Measurements from ENCODE around the gene ARHGEF16. TPM values are rescaled to one million over a fixed set of nuclear protein-coding genes. Genes with fewer than 3 reads are reported as not detected.

Gene ARHGEF16
- total RNA-seq, 6 donors from 2014 or later: 11.9 to 28.9 (median 13.4) TPM

DNA sequence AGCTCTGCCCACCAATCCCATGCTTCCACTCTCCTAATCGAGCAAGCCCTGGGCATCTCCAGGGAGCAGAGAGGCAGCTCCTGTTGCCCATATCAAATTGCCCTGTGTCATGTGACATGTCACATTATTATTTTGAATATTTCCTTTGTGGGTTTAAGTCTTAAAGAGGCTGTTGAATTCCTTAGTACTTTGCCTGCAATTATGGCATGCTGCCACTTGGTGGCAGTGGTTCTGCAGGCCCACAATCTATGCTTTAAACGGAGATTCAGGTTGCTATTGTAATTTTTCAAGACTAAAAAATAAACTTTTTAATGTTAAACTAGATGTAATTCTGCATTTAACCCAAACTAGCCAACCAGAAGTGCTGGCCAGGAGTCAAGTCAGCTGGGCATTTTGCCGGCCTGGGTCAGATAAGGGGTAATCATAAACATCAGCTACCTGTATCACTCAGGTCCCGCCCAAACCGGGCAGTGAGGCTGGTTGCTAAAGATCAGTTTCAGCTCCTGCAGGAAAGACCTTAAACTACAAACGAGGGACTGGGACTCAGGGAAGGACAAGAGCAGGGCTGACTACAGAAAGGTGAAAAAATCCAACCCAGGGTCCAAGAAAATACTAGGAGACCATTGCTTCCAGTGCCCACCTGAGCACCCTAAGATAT lies 37.3 kb upstream of the ARHGEF16 start:
- 92 to 95% methylated on average over 6 of the region's 6 CpGs for WGBS, 2 donors
- H3K27me3 ChIP-seq: no peaks in the 10 kb centered on the region
- no peak for TF ChIP-seq POLR2AphosphoS5 (IDR thresholded peaks at IDR 0.05)
- TF ChIP-seq, protein P1, sequence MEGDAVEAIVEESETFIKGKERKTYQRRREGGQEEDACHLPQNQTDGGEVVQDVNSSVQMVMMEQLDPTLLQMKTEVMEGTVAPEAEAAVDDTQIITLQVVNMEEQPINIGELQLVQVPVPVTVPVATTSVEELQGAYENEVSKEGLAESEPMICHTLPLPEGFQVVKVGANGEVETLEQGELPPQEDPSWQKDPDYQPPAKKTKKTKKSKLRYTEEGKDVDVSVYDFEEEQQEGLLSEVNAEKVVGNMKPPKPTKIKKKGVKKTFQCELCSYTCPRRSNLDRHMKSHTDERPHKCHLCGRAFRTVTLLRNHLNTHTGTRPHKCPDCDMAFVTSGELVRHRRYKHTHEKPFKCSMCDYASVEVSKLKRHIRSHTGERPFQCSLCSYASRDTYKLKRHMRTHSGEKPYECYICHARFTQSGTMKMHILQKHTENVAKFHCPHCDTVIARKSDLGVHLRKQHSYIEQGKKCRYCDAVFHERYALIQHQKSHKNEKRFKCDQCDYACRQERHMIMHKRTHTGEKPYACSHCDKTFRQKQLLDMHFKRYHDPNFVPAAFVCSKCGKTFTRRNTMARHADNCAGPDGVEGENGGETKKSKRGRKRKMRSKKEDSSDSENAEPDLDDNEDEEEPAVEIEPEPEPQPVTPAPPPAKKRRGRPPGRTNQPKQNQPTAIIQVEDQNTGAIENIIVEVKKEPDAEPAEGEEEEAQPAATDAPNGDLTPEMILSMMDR (IDR thresholded peaks at IDR 0.05): peak in 1 of 6 experiments; percentile 21
- no peak for TF ChIP-seq POLR2A (IDR thresholded peaks at IDR 0.05)
- no peak for TF ChIP-seq EP300 (IDR thresholded peaks at IDR 0.05)
- no peak overlapping the region for H3K4me3 ChIP-seq
- peaks cover 0 to 7% (median 4%) of the 10 kb centered on the region in 4 donors for H3K4me1 ChIP-seq
- no peak for ATAC-seq (ENCODE audit: low FRiP score in 2 of 2)
- H3K36me3 ChIP-seq: peaks cover 0 to 6% (median 0%) of the 10 kb centered on the region in 4 donors
- no peak for DNase-seq
- H3K9me3 ChIP-seq: peaks cover 0 to 10% (median 8%) of the 10 kb centered on the region in 4 donors
- no peak overlapping the region for H3K27ac ChIP-seq

DNA sequence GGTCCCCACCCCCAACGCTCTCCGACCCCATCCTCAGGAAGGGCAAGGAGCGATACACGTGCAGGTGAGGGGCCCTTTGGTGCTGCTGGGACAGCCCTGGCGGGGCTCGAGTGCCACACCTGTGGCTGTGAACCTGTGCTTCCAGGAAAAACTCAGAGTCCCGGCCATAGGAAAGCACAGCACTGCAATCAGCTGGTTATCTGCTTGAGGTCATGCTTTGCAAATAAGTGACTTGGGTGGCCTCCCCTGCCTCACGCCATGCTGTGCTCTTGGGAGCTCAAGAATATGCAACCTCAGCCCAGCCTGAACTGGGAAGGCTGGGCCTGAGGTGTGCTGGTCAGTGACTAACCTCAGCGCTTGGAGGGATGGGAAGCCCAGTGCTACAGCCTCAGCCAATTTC lies 36.5 kb upstream of the ARHGEF16 start:
- 85 to 100% methylated on average over 2 to 8 of the region's 9 CpGs for WGBS, 2 donors
- DNase-seq (no peak), ATAC-seq (ENCODE audit: low FRiP score in 2 of 2) (no peak)
- peaks cover 2 to 11% (median 6%) of the 10 kb centered on the region in 4 donors for H3K4me1 ChIP-seq
- H3K4me3 ChIP-seq: no peak overlapping the region
- H3K36me3 ChIP-seq: peaks cover 0 to 6% (median 0%) of the 10 kb centered on the region in 4 donors
- no peak overlapping the region for H3K27ac ChIP-seq
- H3K9me3 ChIP-seq: peaks cover 0 to 10% (median 8%) of the 10 kb centered on the region in 4 donors
- TF ChIP-seq EP300 (IDR thresholded peaks at IDR 0.05) (no peak), POLR2A (IDR thresholded peaks at IDR 0.05) (no peak), POLR2AphosphoS5 (IDR thresholded peaks at IDR 0.05) (no peak)
- TF ChIP-seq, protein P1 (IDR thresholded peaks at IDR 0.05): no peak
- H3K27me3 ChIP-seq: no peaks in the 10 kb centered on the region

DNA sequence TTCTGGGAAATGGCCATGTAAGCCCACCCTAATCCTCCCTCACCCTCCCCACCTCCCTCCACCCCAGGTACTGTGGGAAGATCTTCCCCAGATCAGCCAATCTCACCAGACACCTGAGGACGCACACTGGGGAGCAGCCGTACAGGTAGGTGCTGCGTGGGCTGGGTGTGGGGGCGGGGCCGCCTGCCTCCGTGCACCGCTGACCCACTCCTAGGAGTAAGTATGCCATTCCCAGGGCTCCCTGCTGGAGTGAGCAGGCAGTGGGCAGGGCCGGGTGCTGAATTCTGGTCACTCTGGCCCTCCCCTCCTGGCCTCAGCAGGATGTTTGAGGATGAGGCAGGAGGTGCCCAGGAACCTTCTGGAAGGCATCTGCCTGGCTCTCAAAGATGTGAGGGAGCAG lies 35.9 kb upstream of the ARHGEF16 start:
- no peak for ATAC-seq (ENCODE audit: low FRiP score in 2 of 2)
- no peak overlapping the region for H3K27ac ChIP-seq
- peaks cover 5 to 17% (median 9%) of the 10 kb centered on the region in 4 donors for H3K4me1 ChIP-seq
- H3K9me3 ChIP-seq: peaks cover 0 to 10% (median 8%) of the 10 kb centered on the region in 4 donors
- H3K36me3 ChIP-seq: peaks cover 0 to 6% (median 0%) of the 10 kb centered on the region in 4 donors
- DNase-seq: peak in 1 of 2 donors; percentile 73
- H3K4me3 ChIP-seq: no peak overlapping the region
- WGBS, 2 donors: 60 to 90% methylated on average over 1 to 7 of the region's 8 CpGs
- no peak for TF ChIP-seq EP300 (IDR thresholded peaks at IDR 0.05)
- TF ChIP-seq, protein P1 (IDR thresholded peaks at IDR 0.05): no peak
- no peak for TF ChIP-seq POLR2AphosphoS5 (IDR thresholded peaks at IDR 0.05)
- TF ChIP-seq POLR2A (IDR thresholded peaks at IDR 0.05): no peak
- no peaks in the 10 kb centered on the region for H3K27me3 ChIP-seq

DNA sequence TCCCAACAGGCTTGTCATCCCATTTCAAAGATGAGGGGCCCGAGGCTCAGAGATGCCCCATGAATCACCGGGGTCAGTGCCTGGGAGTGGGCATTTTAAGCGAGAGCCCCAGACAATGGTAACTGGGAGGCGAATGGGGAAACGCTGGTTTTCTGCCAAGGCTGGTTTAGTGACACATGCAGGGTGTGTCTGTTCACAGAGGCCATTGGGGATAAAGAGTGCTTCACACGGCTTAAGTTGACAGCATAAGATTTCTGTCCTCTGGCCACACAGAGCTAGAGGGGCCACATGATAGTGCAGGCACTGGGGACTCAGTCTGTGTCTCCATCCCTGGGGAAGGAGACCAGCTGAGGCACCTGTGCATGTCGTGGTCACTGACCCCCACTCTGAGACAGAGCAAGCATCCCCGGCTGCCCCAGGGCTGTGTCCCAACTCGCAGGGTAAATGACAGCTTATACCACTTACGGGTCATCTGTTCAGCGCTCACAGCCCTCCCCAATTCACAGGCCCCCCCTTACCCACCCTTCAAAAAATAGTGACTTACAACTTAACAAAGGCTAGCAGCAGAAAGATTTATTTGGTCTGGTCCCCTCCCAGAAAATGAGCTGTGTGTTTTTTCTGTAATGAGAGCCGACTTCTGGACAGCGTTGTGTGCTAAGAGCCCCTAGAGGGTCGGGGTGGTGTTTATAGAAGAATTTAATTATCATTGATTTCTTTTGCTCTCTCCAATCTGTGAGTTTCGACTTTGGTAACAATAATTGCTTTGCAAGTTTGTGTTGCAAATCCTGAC lies 34.9 kb upstream of the ARHGEF16 start:
- 80% methylated on average over 15 of the region's 15 CpGs for WGBS, 2 donors
- Histone ChIP-seq H3K4me1 (peaks cover 7 to 17% (median 9%) of the 10 kb centered on the region in 4 donors), H3K27me3 (no peaks in the 10 kb centered on the region), H3K4me3 (no peak overlapping the region), H3K9me3 (peaks cover 0 to 10% (median 8%) of the 10 kb centered on the region in 4 donors), H3K36me3 (peaks cover 0 to 6% (median 0%) of the 10 kb centered on the region in 4 donors), H3K27ac (no peak overlapping the region)
- no peak for ATAC-seq (ENCODE audit: low FRiP score in 2 of 2)
- DNase-seq: no peak
- TF ChIP-seq EP300 (IDR thresholded peaks at IDR 0.05) (no peak), POLR2AphosphoS5 (IDR thresholded peaks at IDR 0.05) (no peak), POLR2A (IDR thresholded peaks at IDR 0.05) (no peak)
- TF ChIP-seq, protein P1 (IDR thresholded peaks at IDR 0.05): no peak
